T-cell (primary cell): ENCODE measurements around the gene PCBP4. TPM values are rescaled to one million over a fixed set of nuclear protein-coding genes. Genes with fewer than 3 reads are reported as not detected.

ENCODE experiments used
- ATAC-seq, 4 experiments: fragments of 200-7000 bp in 3 of 4; fragments of 150-1000 bp in 1 of 4; cut with Tn5 transposase; replicated peaks in 1 of 4; 1 replicate in 3 of 4; 2 replicates in 1 of 4; pipeline ENCODE4 v1.10.0; 2021; ENCODE audit warnings: moderate library complexity in 3 of 4, mild to moderate bottlenecking in 2 of 4, moderate number of reproducible peaks in 1 of 4
- CTCF ChIA-PET, 2 donors: fragments of 300-600 bp; sonication (Branson Sonifier 250); formaldehyde crosslinking; loops; one replicate each; lab custom pipeline; 2022; ENCODE audit warnings: antibody characterized with exemption in 2 of 2; lab: Charles Lee
- POLR2A ChIA-PET, 2 donors: fragments of 300-600 bp; sonication (Branson Sonifier 250); formaldehyde crosslinking; loops; one replicate each; lab custom pipeline; 2022; ENCODE audit warnings: antibody characterized with exemption in 2 of 2; lab: Charles Lee
- DNase-seq, 35 experiments: peaks; one replicate each; pipeline versions ENCODE4 v3.0.0 to v3.0.0-alpha.2; 2013 to 2023
- H3K27ac ChIP-seq: one replicate; pipeline ENCODE4 v1.5.1; 2013; ENCODE audit warnings: low read length
- H3K27me3 ChIP-seq, 2 experiments: replicated peaks in 1 of 2; 1 replicate in 1 of 2; 2 replicates in 1 of 2; pipeline versions ENCODE4 v1.6.1 to v1.7.0; 2013; ENCODE audit warnings: low read length in 1 of 2, mixed read lengths in 1 of 2; ENCODE audit not compliant: control insufficient read depth in 2 of 2, insufficient read depth in 2 of 2; ENCODE audit errors: extremely low read depth in 1 of 2
- H3K36me3 ChIP-seq, 2 donors: 1 replicate in 1 of 2; 2 replicates in 1 of 2; pipeline versions ENCODE4 v1.6.1 to v1.7.0; 2013; ENCODE audit warnings: low read length in 1 of 2; ENCODE audit not compliant: control insufficient read depth in 2 of 2, insufficient read depth in 1 of 2; ENCODE audit errors: extremely low read depth in 1 of 2
- H3K4me1 ChIP-seq, 2 experiments: 1 replicate in 1 of 2; 2 replicates in 1 of 2; pipeline versions ENCODE4 v1.6.1 to v1.7.0; 2013; ENCODE audit warnings: low read length in 2 of 2, mixed read lengths in 1 of 2; ENCODE audit not compliant: insufficient read depth in 2 of 2, control insufficient read depth in 1 of 2; ENCODE audit errors: extremely low read depth in 1 of 2
- H3K4me3 ChIP-seq, 2 donors: 1 replicate in 1 of 2; 2 replicates in 1 of 2; pipeline versions ENCODE4 v1.5.1 to v1.7.0; 2013; ENCODE audit warnings: mild to moderate bottlenecking in 2 of 2, low read length in 1 of 2, moderate library complexity in 1 of 2; ENCODE audit not compliant: control insufficient read depth in 1 of 2; ENCODE audit errors: extremely low read depth in 1 of 2
- H3K9me3 ChIP-seq: 2 replicates; pipeline ENCODE4 v1.7.0; 2013
- H3K27ac Mint-ChIP-seq, 2 donors: one replicate each; pipeline ENCODE4 v1.8.0; 2020 to 2021; ENCODE audit warnings: mild to moderate bottlenecking in 2 of 2, mixed read lengths in 2 of 2
- H3K27me3 Mint-ChIP-seq, 2 donors: one replicate each; pipeline ENCODE4 v1.8.0; 2021 to 2022; ENCODE audit warnings: mixed read lengths in 2 of 2
- H3K36me3 Mint-ChIP-seq: one replicate; pipeline ENCODE4 v1.8.0; 2021; ENCODE audit warnings: mixed read lengths
- H3K4me1 Mint-ChIP-seq, 3 donors: one replicate each; pipeline ENCODE4 v1.8.0; 2020 to 2022; ENCODE audit warnings: mixed read lengths in 3 of 3, mild to moderate bottlenecking in 1 of 3
- H3K4me3 Mint-ChIP-seq, 3 donors: one replicate each; pipeline ENCODE4 v1.8.0; 2020 to 2022; ENCODE audit warnings: mild to moderate bottlenecking in 3 of 3, mixed read lengths in 3 of 3, moderate library complexity in 3 of 3
- H3K9me3 Mint-ChIP-seq, 3 donors: one replicate each; pipeline ENCODE4 v1.8.0; 2020 to 2022; ENCODE audit warnings: mixed read lengths in 3 of 3
- WGBS: methylation state at CpG from one replicate; pipeline ENCODE4 v1.1.5; 2013; ENCODE audit warnings: missing lambda C conversion rate; ENCODE audit not compliant: insufficient coverage; 5-methylcytosine and 5-hydroxymethylcytosine counted together
- total RNA-seq, 35 experiments: library from RNA in 6 of 35; stranded (reverse) in 6 of 35; fragments of 120-200 nt in 1 of 35; gene quantifications; one replicate each; pipeline versions ENCODE4 v1.2.1 to v1.2.4 and lab custom pipeline; 2013 to 2026

Gene PCBP4
- total RNA-seq, 5 donors from 2014 or later (not counting 1 experiment from before 2014, with no cell fraction given), result 11.7 to 33.3 (median 26.6) TPM

- peaks cover 0 to 38% of the 10 kb centered on the region in 2 experiments for H3K27me3 ChIP-seq
- WGBS, result 88% methylated on average over 18 of the region's 18 CpGs
- CTCF ChIA-PET, result no interaction called here
These were observed 6.2 kb downstream of the PCBP4 start for GRCh38 chr3:51961011-51961410.

DNA sequence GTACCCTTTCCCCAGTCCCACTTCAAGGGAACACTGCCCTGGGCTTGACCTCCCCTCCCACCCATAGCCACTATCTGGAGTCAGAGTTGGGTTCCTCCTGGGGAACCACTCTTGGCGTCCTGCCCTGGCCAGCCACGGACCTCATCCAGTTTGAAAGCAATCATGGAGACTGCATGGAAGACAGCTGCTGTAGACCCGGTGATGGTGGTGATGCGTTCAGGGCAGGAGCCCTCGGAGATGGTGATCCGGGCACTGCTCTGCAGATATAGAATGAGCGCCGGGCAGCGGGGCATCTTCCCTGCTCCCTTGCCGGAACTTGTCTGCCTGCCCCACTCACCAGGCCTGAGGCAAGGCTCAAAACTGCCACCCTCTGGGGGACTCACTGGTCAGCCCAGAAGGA lies 6.9 kb downstream of the PCBP4 start:
- H3K9me3 Mint-ChIP-seq, result no peaks in the 10 kb centered on the region
- ChIA-PET CTCF (no interaction called here), POLR2A (no interaction called here)
- ATAC-seq (no peak), DNase-seq (no peak)
- no peaks in the 10 kb centered on the region for H3K9me3 ChIP-seq
- no peak overlapping the region for H3K27ac ChIP-seq
- H3K4me3 ChIP-seq, result no peak overlapping the region
- no peaks in the 10 kb centered on the region for H3K36me3 ChIP-seq
- peaks cover 22% of the 10 kb centered on the region for H3K36me3 Mint-ChIP-seq
- peaks cover 10 to 15% (median 10%) of the 10 kb centered on the region in 3 donors for H3K4me1 Mint-ChIP-seq
- peaks cover 0 to 39% of the 10 kb centered on the region in 2 experiments for H3K27me3 ChIP-seq
- H3K27me3 Mint-ChIP-seq, result peaks cover 0 to 14% of the 10 kb centered on the region in 2 donors
- 97% methylated on average over 7 of the region's 10 CpGs for WGBS
- no peak overlapping the region for H3K27ac Mint-ChIP-seq
- H3K4me1 ChIP-seq, result peaks cover 2 to 16% of the 10 kb centered on the region in 2 experiments
- no peak overlapping the region for H3K4me3 Mint-ChIP-seq

More at GRCh38 chr3:51961011-51961410, 6.2 kb downstream of the PCBP4 start:
- peaks cover 22% of the 10 kb centered on the region for H3K36me3 Mint-ChIP-seq
- H3K4me1 ChIP-seq, result peaks cover 2 to 19% of the 10 kb centered on the region in 2 experiments
- no peak for DNase-seq
- H3K36me3 ChIP-seq, result no peaks in the 10 kb centered on the region
- no peak overlapping the region for H3K27ac Mint-ChIP-seq
- H3K4me3 ChIP-seq, result no peak overlapping the region
- peaks cover 0 to 14% of the 10 kb centered on the region in 2 donors for H3K27me3 Mint-ChIP-seq
- H3K4me3 Mint-ChIP-seq, result no peak overlapping the region
- peaks cover 11 to 21% (median 15%) of the 10 kb centered on the region in 3 donors for H3K4me1 Mint-ChIP-seq
- POLR2A ChIA-PET, result no interaction called here
- H3K9me3 Mint-ChIP-seq, result no peaks in the 10 kb centered on the region
- H3K9me3 ChIP-seq, result no peaks in the 10 kb centered on the region
- ATAC-seq, result no peak
- H3K27ac ChIP-seq, result no peak overlapping the region

DNA sequence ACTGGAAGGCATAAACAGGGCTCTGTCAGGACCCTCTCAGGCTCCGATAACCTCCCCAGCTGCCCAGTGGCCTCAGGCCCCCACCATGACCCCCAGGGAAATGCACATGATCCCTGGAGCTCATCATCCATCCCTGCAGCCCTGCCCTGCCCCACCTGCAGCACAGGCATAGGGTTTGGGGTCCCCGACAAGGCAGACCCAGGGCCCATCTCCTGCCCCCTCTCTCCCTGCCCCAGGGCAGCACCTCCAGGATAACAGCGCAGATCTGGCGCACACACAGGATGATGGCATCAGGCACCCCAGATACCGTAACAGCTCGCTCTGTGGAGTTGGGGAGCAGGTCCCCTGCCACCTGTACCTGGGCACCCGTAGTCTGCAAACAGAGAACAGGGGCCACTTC lies 7.6 kb downstream of the PCBP4 start:
- CTCF ChIA-PET, result no interaction called here
- Mint-ChIP-seq H3K4me1 (peaks cover 6 to 7% (median 7%) of the 10 kb centered on the region in 3 donors), H3K27ac (no peak overlapping the region), H3K36me3 (peaks cover 22% of the 10 kb centered on the region), H3K9me3 (no peaks in the 10 kb centered on the region), H3K4me3 (no peak overlapping the region), H3K27me3 (peaks cover 0 to 20% of the 10 kb centered on the region in 2 donors)
- no peak for DNase-seq
- WGBS, result 97% methylated on average over 7 of the region's 7 CpGs
- no peak overlapping the region for H3K4me3 ChIP-seq
- POLR2A ChIA-PET, result no interaction called here
- H3K27me3 ChIP-seq, result peaks cover 3 to 47% of the 10 kb centered on the region in 2 experiments
- H3K27ac ChIP-seq, result no peak overlapping the region
- no peak for ATAC-seq
- no peaks in the 10 kb centered on the region for H3K36me3 ChIP-seq
- H3K9me3 ChIP-seq, result no peaks in the 10 kb centered on the region
- peaks cover 2 to 20% of the 10 kb centered on the region in 2 experiments for H3K4me1 ChIP-seq

- 98% methylated on average over 7 of the region's 20 CpGs for WGBS
- CTCF ChIA-PET, result no interaction called here
- H3K9me3 Mint-ChIP-seq, result no peaks in the 10 kb centered on the region
- H3K4me1 ChIP-seq, result peaks cover 2 to 17% of the 10 kb centered on the region in 2 experiments
- DNase-seq, result no peak
- H3K27ac ChIP-seq, result no peak overlapping the region
- no peak overlapping the region for H3K27ac Mint-ChIP-seq
- POLR2A ChIA-PET, result no interaction called here
- H3K27me3 Mint-ChIP-seq, result peaks cover 6 to 27% of the 10 kb centered on the region in 2 donors
- no peak overlapping the region for H3K4me3 ChIP-seq
- no peaks in the 10 kb centered on the region for H3K9me3 ChIP-seq
- H3K36me3 Mint-ChIP-seq, result peaks cover 22% of the 10 kb centered on the region
- H3K27me3 ChIP-seq, result peaks cover 3 to 54% of the 10 kb centered on the region in 2 experiments
- ATAC-seq, result no peak
- H3K4me3 Mint-ChIP-seq, result no peak overlapping the region
- H3K4me1 Mint-ChIP-seq, result peaks cover 5 to 7% (median 6%) of the 10 kb centered on the region in 3 donors
- H3K36me3 ChIP-seq, result no peaks in the 10 kb centered on the region
These were observed 8.4 kb downstream of the PCBP4 start for GRCh38 chr3:51958603-51959521.

- WGBS, result 95% methylated on average over 11 of the region's 15 CpGs
- DNase-seq (no peak), ATAC-seq (no peak)
- Histone ChIP-seq H3K27ac (no peak overlapping the region), H3K4me1 (peaks cover 2 to 17% of the 10 kb centered on the region in 2 experiments), H3K4me3 (no peak overlapping the region), H3K27me3 (peaks cover 3 to 55% of the 10 kb centered on the region in 2 experiments), H3K36me3 (no peaks in the 10 kb centered on the region), H3K9me3 (no peaks in the 10 kb centered on the region)
- POLR2A ChIA-PET, result no interaction called here
- H3K4me1 Mint-ChIP-seq, result peaks cover 5 to 7% (median 6%) of the 10 kb centered on the region in 3 donors
- no peaks in the 10 kb centered on the region for H3K9me3 Mint-ChIP-seq
- H3K4me3 Mint-ChIP-seq, result no peak overlapping the region
- peaks cover 22% of the 10 kb centered on the region for H3K36me3 Mint-ChIP-seq
- no peak overlapping the region for H3K27ac Mint-ChIP-seq
- CTCF ChIA-PET, result interaction anchor here in 1 of 2 donors (0.8 kb wide), 1 partner anchor 11 kb away, joined by 3 read pairs; no protein-coding TSS in a partner anchor
- H3K27me3 Mint-ChIP-seq, result peaks cover 16 to 35% of the 10 kb centered on the region in 2 donors
These were observed 9.6 kb downstream of the PCBP4 start for GRCh38 chr3:51957520-51958205.
